NCI-H82 (cell line): ENCODE measurements around the gene TMEM117.
"Not testable (repeated sequence)": the region's sequence is repeated elsewhere in the genome, so short reads cannot be mapped to it uniquely, and the experiment has no call there.

Experiments
- DNase-seq: peaks from one replicate; lab custom pipeline; 2025; lab: John Stamatoyannopoulos, UW

The TMEM117 gene

GRCh38 chr12:44224399-44225148 is 388.7 kb downstream of the TMEM117 start:
- DNase-seq, result no peak

GRCh38 chr12:44225149-44225510 is 389.2 kb downstream of the TMEM117 start:
- DNase-seq, result no peak

- DNase-seq, result no peak
Measured at GRCh38 chr12:44227616-44228015, 391.7 kb downstream of the TMEM117 start.

- no peak for DNase-seq
Measured at GRCh38 chr12:44229846-44230245, 394.0 kb downstream of the TMEM117 start.

- DNase-seq, result no peak
Measured at GRCh38 chr12:44235674-44236073, 399.8 kb downstream of the TMEM117 start.

- DNase-seq, result no peak
Measured at GRCh38 chr12:44240186-44240585, 404.3 kb downstream of the TMEM117 start.

- no peak for DNase-seq
Measured at GRCh38 chr12:44245932-44246331, 410.1 kb downstream of the TMEM117 start.

GRCh38 chr12:44246482-44247105 is 410.7 kb downstream of the TMEM117 start:
- DNase-seq, result no peak

- DNase-seq, result peak; percentile 51
Measured at GRCh38 chr12:44247588-44247987, 411.7 kb downstream of the TMEM117 start.

GRCh38 chr12:44248436-44248835 is 412.6 kb downstream of the TMEM117 start:
- no peak for DNase-seq

GRCh38 chr12:44250440-44250839 is 414.6 kb downstream of the TMEM117 start:
- DNase-seq, result not testable (repeated sequence)

- DNase-seq, result no peak
Measured at GRCh38 chr12:44253338-44253856, 417.5 kb downstream of the TMEM117 start.

- no peak for DNase-seq
Measured at GRCh38 chr12:44258246-44258645, 422.4 kb downstream of the TMEM117 start.

- DNase-seq, result no peak
Measured at GRCh38 chr12:44259890-44260289, 424.0 kb downstream of the TMEM117 start.

- DNase-seq, result no peak
Measured at GRCh38 chr12:44260581-44260980, 424.7 kb downstream of the TMEM117 start.

- DNase-seq, result no peak
Measured at GRCh38 chr12:44285321-44285960, 449.6 kb downstream of the TMEM117 start.

GRCh38 chr12:44286336-44286735 is 450.5 kb downstream of the TMEM117 start:
- peak; percentile 68 for DNase-seq

- DNase-seq, result peak; percentile 68
Measured at GRCh38 chr12:44286821-44287505, 451.1 kb downstream of the TMEM117 start.

- peak; percentile 10 for DNase-seq
Measured at GRCh38 chr12:44287545-44287944, 451.7 kb downstream of the TMEM117 start.

- no peak for DNase-seq
Measured at GRCh38 chr12:44294649-44295048, 458.8 kb downstream of the TMEM117 start.

- DNase-seq, result no peak
Measured at GRCh38 chr12:44295958-44296623, 460.2 kb downstream of the TMEM117 start.
